SK-N-SH (cell line): ENCODE data around the gene ZNF521. TPM values are rescaled to one million over a fixed set of nuclear protein-coding genes. Genes with fewer than 3 reads are reported as not detected.

Experiments used
- CTCF ChIA-PET: fragments of 300-600, 350-600 bp; formaldehyde crosslinking; extraction: SDS; loops from one replicate; lab custom pipeline; 2021; lab: Yijun Ruan, JAX
- POLR2A ChIA-PET: fragments of 350-600 bp; sonication (Branson Sonifier 250); formaldehyde crosslinking; extraction: SDS; loops from one replicate; lab custom pipeline; 2020; ENCODE audit warnings: antibody characterized with exemption, inconsistent platforms; lab: Yijun Ruan, JAX
- DNase-seq: peaks from one replicate; pipeline ENCODE4 v3.0.0; 2012
- H2AFZ ChIP-seq: fragments of 200-600 bp; sonication (generic); 2 replicates; pipeline ENCODE4 v1.8.1; 2016; ENCODE audit warnings: antibody characterized with exemption, mild to moderate bottlenecking, low read depth
- H3F3A ChIP-seq: fragments of 200-600 bp; sonication (generic); replicated peaks from 2 replicates; pipeline ENCODE3; 2016; ENCODE audit warnings: antibody characterized with exemption, mild to moderate bottlenecking; ENCODE audit not compliant: insufficient read depth
- H3K27ac ChIP-seq, 2 experiments: fragments of 200-500 bp in 1 of 2; fragments of 200-600 bp in 1 of 2; sonication (Bioruptor generic) in 1 of 2; sonication (generic), shearing (Covaris generic) in 1 of 2; 2 replicates each; pipeline versions ENCODE4 v1.5.1 to v1.6.1; 2014 to 2016; ENCODE audit warnings: low read depth in 2 of 2, inconsistent platforms in 1 of 2, low read length in 1 of 2, mild to moderate bottlenecking in 1 of 2, mixed read lengths in 1 of 2
- H3K27me3 ChIP-seq: fragments of 200-600 bp; sonication (generic), shearing (Covaris generic); 2 replicates; pipeline ENCODE4 v1.6.1; 2016; ENCODE audit warnings: mixed run types; ENCODE audit not compliant: insufficient read depth
- H3K36me3 ChIP-seq, 2 experiments: fragments of 200-500 bp in 1 of 2; fragments of 200-600 bp in 1 of 2; sonication (Bioruptor generic) in 1 of 2; sonication (generic) in 1 of 2; replicated peaks in 1 of 2; 2 replicates each; pipeline versions ENCODE3 to v1.5.1; 2014 to 2016; ENCODE audit warnings: low read length in 1 of 2, mild to moderate bottlenecking in 1 of 2; ENCODE audit not compliant: insufficient read depth in 2 of 2, control insufficient read depth in 1 of 2
- H3K4me1 ChIP-seq, 2 experiments: fragments of 200-500 bp in 1 of 2; fragments of 200-600 bp in 1 of 2; sonication (Bioruptor generic) in 1 of 2; sonication (generic), shearing (Covaris generic) in 1 of 2; 2 replicates each; pipeline versions ENCODE4 v1.5.1 to v1.6.1; 2014 to 2016; ENCODE audit warnings: low read depth in 1 of 2, low read length in 1 of 2, mixed run types in 1 of 2; ENCODE audit not compliant: insufficient read depth in 2 of 2, control insufficient read depth in 1 of 2
- H3K4me2 ChIP-seq: fragments of 200-600 bp; sonication (generic), shearing (Covaris generic); 2 replicates; pipeline ENCODE4 v1.6.1; 2017; ENCODE audit warnings: mixed run types
- H3K4me3 ChIP-seq, 2 experiments: fragments of 200-500 bp in 1 of 2; fragments of 200-600 bp in 1 of 2; sonication (Bioruptor generic) in 1 of 2; sonication (generic), shearing (Covaris generic) in 1 of 2; 2 replicates each; pipeline versions ENCODE4 v1.5.1 to v1.8.1; 2014 to 2016; ENCODE audit warnings: low read depth in 2 of 2, inconsistent platforms in 1 of 2, low read length in 1 of 2, mild to moderate bottlenecking in 1 of 2, mixed read lengths in 1 of 2, moderate library complexity in 1 of 2
- H3K79me2 ChIP-seq: fragments of 200-600 bp; sonication (generic); 2 replicates; pipeline ENCODE4 v1.8.1; 2017; ENCODE audit warnings: mild to moderate bottlenecking; ENCODE audit not compliant: insufficient read depth
- H3K9ac ChIP-seq: fragments of 200-600 bp; sonication (generic); 2 replicates; pipeline ENCODE4 v1.6.1; 2017; ENCODE audit warnings: mixed run types
- H3K9me2 ChIP-seq: fragments of 200-600 bp; sonication (generic); 2 replicates; pipeline ENCODE4 v1.6.1; 2017; ENCODE audit warnings: mixed run types
- H3K9me3 ChIP-seq: fragments of 200-600 bp; sonication (generic); 2 replicates; pipeline ENCODE4 v1.6.1; 2017; ENCODE audit warnings: mixed run types, mild to moderate bottlenecking, moderate library complexity
- H4K20me1 ChIP-seq: fragments of 200-600 bp; sonication (generic); 2 replicates; pipeline ENCODE4 v1.6.1; 2017; ENCODE audit warnings: mild to moderate bottlenecking, mixed run types; ENCODE audit not compliant: insufficient read depth
- ELF1 ChIP-seq: IDR thresholded peaks from 2 replicates; pipeline ENCODE4 v1.4.0; 2012
- FOXJ3 ChIP-seq: sonication (generic); formaldehyde crosslinking; IDR thresholded peaks from 2 replicates; pipeline ENCODE4 v1.5.1; 2020; ENCODE audit warnings: mild to moderate bottlenecking, missing genetic modification reagents
- FOXM1 ChIP-seq: IDR thresholded peaks from 2 replicates; pipeline ENCODE4 v1.4.0; 2012; ENCODE audit warnings: low read depth, mild to moderate bottlenecking
- JUND ChIP-seq: IDR thresholded peaks from 2 replicates; pipeline ENCODE4 v1.4.0; 2012
- MEF2A ChIP-seq: IDR thresholded peaks from 2 replicates; pipeline ENCODE4 v1.4.0; 2012; ENCODE audit warnings: low read depth, borderline replicate concordance
- POLR2AphosphoS5 ChIP-seq: IDR thresholded peaks from 2 replicates; pipeline ENCODE4 v1.6.1; 2012; ENCODE audit warnings: low read depth, low read length
- RXRA ChIP-seq: IDR thresholded peaks from 2 replicates; pipeline ENCODE4 v1.4.0; 2012; ENCODE audit warnings: low read depth, mild to moderate bottlenecking, borderline replicate concordance
- SIN3A ChIP-seq: IDR thresholded peaks from 2 replicates; pipeline ENCODE4 v1.6.1; 2012; ENCODE audit warnings: low read depth, mild to moderate bottlenecking, low read length, moderate library complexity, borderline replicate concordance
- WGBS: methylation state at CpG from one replicate; pipeline ENCODE4 v1.1.6; 2017; ENCODE audit warnings: low lambda C conversion rate; 5-methylcytosine and 5-hydroxymethylcytosine counted together
- polyA plus RNA-seq, 3 experiments: library from polyadenylated mRNA; depleted of rRNA; stranded (reverse); fragments of >200 nt; gene quantifications; 2 replicates each; pipeline ENCODE4 v1.2.3, GENCODE V29; 2012
- TF ChIP-seq, protein P1 (sequence below): fragments of 200-600 bp; sonication (generic); IDR thresholded peaks from 2 replicates; pipeline ENCODE4 v1.6.1; 2017; ENCODE audit warnings: antibody characterized with exemption, mild to moderate bottlenecking, moderate library complexity
- TF ChIP-seq, protein P2 (sequence below): IDR thresholded peaks from 2 replicates; pipeline ENCODE4 v1.4.0; 2012; ENCODE audit warnings: low read depth, borderline replicate concordance

ZNF521 gene
- polyA plus RNA-seq, 1 of the 3 experiments (the other 2 are of a cell fraction): 14.1 TPM

DNA sequence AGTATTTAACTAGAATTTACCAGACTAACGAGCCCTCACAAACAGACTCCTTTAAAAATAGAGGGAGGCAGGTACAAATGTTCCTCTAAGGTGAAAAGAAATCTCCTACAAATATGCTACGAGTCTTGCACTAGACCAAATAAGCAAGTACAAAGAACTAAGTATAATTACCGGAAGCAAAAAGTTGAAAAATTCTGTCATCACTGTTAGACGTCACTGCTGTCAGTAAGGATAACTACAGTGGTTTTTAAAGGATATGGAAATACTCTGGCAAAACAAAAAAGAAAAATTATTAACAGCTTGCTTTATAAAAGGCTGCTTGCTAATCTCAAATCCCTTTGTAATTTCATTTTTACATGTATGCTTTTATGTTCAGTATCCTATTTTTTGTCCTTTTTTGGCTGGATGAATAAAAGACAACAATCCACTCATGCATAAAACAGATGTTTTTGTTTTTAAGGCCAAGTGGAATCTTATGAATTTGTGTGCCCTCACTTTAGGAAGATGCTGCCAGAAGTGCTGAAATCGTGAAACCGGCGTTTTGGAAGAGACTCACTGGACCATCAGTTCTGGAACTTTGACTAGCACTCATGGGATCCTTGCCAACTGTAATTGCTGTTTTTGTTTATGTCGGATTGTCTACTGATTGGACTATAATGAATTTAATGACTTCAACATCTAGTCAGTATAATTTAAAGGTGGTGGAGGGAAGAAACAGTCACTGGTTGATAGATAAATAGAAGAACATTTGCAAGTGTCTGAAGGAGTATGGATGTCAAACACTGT lies 6.7 kb downstream of the ZNF521 start:
- peaks cover 16% of the 10 kb centered on the region; the same call in 1 of the 2 replicates for H3K79me2 ChIP-seq
- POLR2A ChIA-PET: no interaction called here
- no peak overlapping the region for H2AFZ ChIP-seq
- TF ChIP-seq MEF2A (no peak), SIN3A (no peak)
- TF ChIP-seq, all 33 proteins: peak for 0
- Histone ChIP-seq H3K27ac (no peak overlapping the region; a peak in 1 of 4 replicates), H3K9ac (no peak overlapping the region), H3K9me3 (no peaks in the 10 kb centered on the region), H4K20me1 (no peaks in the 10 kb centered on the region), H3K4me3 (no peak overlapping the region), H3K4me1 (peaks cover 0 to 3% of the 10 kb centered on the region in 2 experiments; a peak in 3 of 4 replicates), H3K4me2 (no peak overlapping the region), H3F3A (no peaks in the 10 kb centered on the region), H3K9me2 (no peaks in the 10 kb centered on the region), H3K27me3 (no peaks in the 10 kb centered on the region; the same call in 1 of the 2 replicates), H3K36me3 (no peaks in the 10 kb centered on the region)
- 73% methylated on average over 8 of the region's 8 CpGs for WGBS
- no peak for DNase-seq
- CTCF ChIA-PET: interaction anchor here (1.0 to 1.2 kb wide), 2 partner anchors 137 to 857 kb away, joined by 3 read pairs; no protein-coding TSS in a partner anchor

DNA sequence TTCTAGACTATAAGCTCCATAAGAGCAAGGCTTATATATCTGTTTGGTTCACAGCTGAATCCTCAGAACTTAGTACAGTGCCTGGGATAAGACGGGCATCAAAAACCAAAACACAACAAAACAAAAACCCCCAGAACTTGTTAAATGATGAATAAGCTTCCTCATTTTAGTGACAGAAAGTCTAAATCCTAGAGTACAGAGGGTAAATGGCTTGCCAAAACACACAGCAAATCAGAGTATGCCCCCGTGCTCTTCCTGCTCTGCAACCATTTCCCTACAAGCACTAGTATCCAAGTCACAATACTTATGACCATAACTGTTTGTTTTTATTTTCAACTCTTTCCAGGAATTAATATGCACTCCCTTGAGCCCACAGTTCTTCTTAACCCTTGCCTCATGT lies 10.1 kb downstream of the ZNF521 start:
- ChIA-PET POLR2A (no interaction called here), CTCF (no interaction called here)
- TF ChIP-seq, protein P1, sequence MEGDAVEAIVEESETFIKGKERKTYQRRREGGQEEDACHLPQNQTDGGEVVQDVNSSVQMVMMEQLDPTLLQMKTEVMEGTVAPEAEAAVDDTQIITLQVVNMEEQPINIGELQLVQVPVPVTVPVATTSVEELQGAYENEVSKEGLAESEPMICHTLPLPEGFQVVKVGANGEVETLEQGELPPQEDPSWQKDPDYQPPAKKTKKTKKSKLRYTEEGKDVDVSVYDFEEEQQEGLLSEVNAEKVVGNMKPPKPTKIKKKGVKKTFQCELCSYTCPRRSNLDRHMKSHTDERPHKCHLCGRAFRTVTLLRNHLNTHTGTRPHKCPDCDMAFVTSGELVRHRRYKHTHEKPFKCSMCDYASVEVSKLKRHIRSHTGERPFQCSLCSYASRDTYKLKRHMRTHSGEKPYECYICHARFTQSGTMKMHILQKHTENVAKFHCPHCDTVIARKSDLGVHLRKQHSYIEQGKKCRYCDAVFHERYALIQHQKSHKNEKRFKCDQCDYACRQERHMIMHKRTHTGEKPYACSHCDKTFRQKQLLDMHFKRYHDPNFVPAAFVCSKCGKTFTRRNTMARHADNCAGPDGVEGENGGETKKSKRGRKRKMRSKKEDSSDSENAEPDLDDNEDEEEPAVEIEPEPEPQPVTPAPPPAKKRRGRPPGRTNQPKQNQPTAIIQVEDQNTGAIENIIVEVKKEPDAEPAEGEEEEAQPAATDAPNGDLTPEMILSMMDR: no peak
- TF ChIP-seq RXRA: no peak
- no peak for TF ChIP-seq ELF1
- no peak for TF ChIP-seq JUND
- no peak for TF ChIP-seq FOXJ3 (CRISPR knock-in tag)
- no peak for TF ChIP-seq POLR2AphosphoS5
- TF ChIP-seq FOXM1: no peak
- TF ChIP-seq, protein P2, sequence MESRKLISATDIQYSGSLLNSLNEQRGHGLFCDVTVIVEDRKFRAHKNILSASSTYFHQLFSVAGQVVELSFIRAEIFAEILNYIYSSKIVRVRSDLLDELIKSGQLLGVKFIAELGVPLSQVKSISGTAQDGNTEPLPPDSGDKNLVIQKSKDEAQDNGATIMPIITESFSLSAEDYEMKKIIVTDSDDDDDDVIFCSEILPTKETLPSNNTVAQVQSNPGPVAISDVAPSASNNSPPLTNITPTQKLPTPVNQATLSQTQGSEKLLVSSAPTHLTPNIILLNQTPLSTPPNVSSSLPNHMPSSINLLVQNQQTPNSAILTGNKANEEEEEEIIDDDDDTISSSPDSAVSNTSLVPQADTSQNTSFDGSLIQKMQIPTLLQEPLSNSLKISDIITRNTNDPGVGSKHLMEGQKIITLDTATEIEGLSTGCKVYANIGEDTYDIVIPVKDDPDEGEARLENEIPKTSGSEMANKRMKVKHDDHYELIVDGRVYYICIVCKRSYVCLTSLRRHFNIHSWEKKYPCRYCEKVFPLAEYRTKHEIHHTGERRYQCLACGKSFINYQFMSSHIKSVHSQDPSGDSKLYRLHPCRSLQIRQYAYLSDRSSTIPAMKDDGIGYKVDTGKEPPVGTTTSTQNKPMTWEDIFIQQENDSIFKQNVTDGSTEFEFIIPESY: no peak

More for the DNA sequence above, 10.1 kb downstream of the ZNF521 start:
- H3K36me3 ChIP-seq: no peaks in the 10 kb centered on the region
- H3K4me3 ChIP-seq: no peak overlapping the region
- 86% methylated on average over 2 of the region's 2 CpGs for WGBS
- no peaks in the 10 kb centered on the region for H3K9me2 ChIP-seq
- H3K27me3 ChIP-seq: no peaks in the 10 kb centered on the region
- DNase-seq: no peak
- no peaks in the 10 kb centered on the region for H3K79me2 ChIP-seq
- peaks cover 0 to 3% of the 10 kb centered on the region in 2 experiments; a peak in 3 of 4 replicates for H3K4me1 ChIP-seq
- no peaks in the 10 kb centered on the region for H3K9me3 ChIP-seq
- no peaks in the 10 kb centered on the region for H3F3A ChIP-seq
- H4K20me1 ChIP-seq: no peaks in the 10 kb centered on the region
- H3K4me2 ChIP-seq: no peak overlapping the region
- H2AFZ ChIP-seq: no peak overlapping the region
- no peak overlapping the region for H3K9ac ChIP-seq
- H3K27ac ChIP-seq: no peak overlapping the region
